Stimulated activated naive CD4-positive, alpha-beta T cell treated with Interleukin-2 at 50 U/mL for 16 hours (primary cell): ENCODE data around the gene KRTAP4-2.
"Not testable (repeated sequence)": the region's sequence is repeated elsewhere in the genome, so short reads cannot be mapped to it uniquely, and the experiment has no call there.

Source experiments
- DNase-seq: peaks from one replicate; lab custom pipeline; 2025; lab: John Stamatoyannopoulos, UW

Gene KRTAP4-2

DNA sequence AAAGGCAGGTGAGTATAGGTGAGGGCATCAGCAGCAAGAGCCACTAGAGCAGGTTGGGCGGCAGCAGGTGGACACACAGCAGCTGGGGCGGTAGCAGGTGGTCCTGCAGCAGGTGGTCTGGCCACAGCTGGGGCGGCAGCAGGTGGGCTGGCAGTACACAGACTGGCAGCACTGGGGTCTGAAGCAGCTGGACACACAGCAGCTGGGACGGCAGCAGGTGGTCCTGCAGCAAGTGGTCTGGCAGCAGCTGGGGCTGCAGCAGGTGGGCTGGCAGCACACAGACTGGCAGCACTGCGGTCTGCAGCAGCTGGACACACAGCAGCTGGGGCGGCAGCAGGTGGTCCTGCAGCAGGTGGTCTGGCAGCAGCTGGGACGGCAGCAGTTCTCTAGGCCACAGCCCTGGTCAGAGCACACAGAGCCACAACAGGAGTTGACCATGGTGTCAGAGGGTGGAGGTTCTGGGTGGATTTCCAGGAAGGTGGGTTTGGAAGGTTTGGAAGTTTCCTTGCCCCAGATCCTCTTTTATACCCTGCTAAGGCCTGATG is at the start of gene KRTAP4-2:
KRTAP4-2 (minus strand) TSS at position 495 of the 545 bp plus-strand sequence; CDS start at position 438, 57 bp downstream.
- no peak for DNase-seq

GRCh38 chr17:41226598-41227095 is 48.6 kb upstream of the KRTAP4-2 start, which contains the start of gene KRTAP9-2:
TSS of gene KRTAP9-2 (plus strand) at chr17:41226648. CDS start at chr17:41226655, 7 bp downstream.
- not testable (repeated sequence) for DNase-seq

- DNase-seq, result no peak
These were observed 48.0 kb upstream of the KRTAP4-2 start for GRCh38 chr17:41226051-41226450.

- no peak for DNase-seq
These were observed 45.8 kb upstream of the KRTAP4-2 start for GRCh38 chr17:41223821-41224220.

- DNase-seq, result no peak
These were observed 37.7 kb upstream of the KRTAP4-2 start for GRCh38 chr17:41215681-41216080.

GRCh38 chr17:41212524-41213169 is 34.6 kb upstream of the KRTAP4-2 start:
- DNase-seq, result no peak

DNA sequence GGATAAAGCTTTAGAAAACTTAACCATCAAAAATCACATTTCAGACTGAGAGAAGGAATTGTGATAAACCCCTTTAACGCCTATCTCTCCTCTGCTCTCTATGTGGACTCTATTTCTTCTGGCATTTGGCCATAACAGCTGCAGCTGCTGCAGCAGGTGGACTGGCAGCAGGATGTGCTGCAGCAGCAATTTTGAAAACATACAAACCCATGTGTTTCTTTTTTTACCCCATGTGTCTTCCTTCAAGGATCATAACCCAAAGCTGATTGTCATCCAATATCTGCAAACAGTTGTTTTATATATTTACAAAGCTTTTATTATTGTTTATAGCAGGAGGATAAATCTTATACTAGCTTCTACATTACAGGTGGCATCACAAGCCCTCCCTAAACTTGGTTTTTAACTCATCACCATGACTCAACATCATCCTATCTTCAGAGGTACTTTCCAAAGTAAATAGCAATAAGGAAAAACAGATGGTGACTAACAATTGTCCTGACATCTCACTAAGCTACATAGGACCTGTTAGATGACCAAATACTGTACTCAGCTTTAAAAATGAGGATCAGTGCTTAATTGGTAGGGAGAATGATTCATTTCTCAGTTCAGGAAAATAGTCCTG is 33.9 kb upstream of the KRTAP4-2 start:
- DNase-seq, result no peak

- no peak for DNase-seq
These were observed 21.5 kb upstream of the KRTAP4-2 start for GRCh38 chr17:41199421-41200078.

GRCh38 chr17:41196068-41196467 is 18.0 kb upstream of the KRTAP4-2 start:
- DNase-seq, result no peak

DNA sequence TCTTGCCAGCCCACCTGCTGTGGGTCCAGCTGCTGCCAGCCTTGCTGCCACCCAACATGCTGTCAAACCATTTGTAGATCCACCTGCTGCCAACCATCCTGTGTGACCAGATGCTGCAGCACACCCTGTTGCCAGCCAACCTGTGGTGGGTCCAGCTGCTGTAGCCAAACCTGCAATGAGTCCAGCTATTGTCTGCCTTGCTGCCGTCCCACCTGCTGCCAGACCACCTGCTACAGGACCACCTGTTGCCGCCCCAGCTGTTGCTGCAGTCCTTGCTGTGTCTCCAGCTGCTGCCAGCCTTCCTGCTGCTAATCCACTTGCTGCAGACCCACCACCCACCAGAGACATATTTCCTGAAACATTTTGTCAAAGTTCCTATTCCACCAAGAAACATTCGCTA is 12.3 kb upstream of the KRTAP4-2 start:
- no peak for DNase-seq

GRCh38 chr17:41189837-41190318 is 11.9 kb upstream of the KRTAP4-2 start, which contains the start of gene KRTAP9-1:
TSS of gene KRTAP9-1 (plus strand) at chr17:41189887. CDS start at chr17:41189887, 0 bp downstream.
- not testable (repeated sequence) for DNase-seq

- no peak for DNase-seq
These were observed 8.9 kb upstream of the KRTAP4-2 start for GRCh38 chr17:41186872-41187271.

DNA sequence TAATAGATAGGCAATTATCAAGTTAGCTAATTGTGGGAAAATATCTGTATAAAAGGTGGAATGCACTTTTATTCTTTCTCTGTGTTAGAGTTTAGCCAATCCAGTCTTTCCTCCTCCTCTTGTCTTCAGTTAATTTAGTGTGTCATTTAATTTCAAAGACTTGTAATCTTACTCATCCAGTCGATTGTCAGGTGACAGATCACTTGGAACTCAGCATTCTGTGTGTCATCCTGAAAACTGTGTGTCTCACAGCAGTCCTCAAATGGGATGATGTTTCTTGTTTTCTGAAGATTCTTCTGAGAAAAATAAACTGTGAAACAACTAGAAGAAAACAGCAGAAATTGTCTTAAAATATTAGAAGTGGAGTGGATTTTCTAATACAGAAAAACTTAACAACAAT is 7.0 kb upstream of the KRTAP4-2 start:
- DNase-seq, result no peak

GRCh38 chr17:41184480-41184961 is 6.5 kb upstream of the KRTAP4-2 start, which contains the start of gene KRTAP4-1:
TSS of gene KRTAP4-1 (minus strand) at chr17:41184911. CDS start at chr17:41184854, 57 bp downstream.
- no peak for DNase-seq

DNA sequence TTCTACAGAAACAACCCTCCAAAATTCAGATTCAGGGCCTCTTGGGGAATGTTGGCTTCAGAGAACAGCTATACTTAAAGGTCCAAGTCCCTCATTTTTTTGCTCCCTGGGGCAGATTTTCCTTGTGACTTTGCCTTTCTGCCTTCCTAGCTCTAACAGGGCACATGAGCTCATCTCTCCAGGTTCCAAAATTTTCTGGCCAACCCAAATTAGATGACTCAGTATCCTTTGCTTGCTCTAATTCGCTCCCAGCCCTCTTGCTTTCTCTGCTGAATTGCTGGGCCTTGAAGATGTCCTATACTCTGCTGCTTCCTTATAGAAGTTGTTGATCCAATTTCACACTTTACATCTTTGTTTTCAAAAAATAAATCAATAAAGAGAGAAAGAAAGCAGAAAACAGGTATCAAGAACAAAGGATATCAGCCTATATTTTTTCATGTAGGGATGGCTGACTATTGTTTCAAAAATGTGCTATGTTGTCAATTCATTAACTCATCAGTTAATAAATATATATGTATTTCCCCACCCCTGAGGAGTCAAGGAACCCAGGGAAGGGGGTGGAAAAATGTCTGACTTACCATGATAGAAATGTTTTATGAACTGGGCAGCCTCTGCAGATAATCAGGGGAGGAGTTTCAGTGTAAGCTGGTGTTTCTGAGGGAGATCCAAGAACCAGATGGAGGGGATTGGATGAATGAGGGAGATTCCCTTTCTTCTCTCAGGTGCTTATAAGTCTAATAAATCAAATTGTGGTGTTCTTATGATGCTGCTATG is 1.0 kb upstream of the KRTAP4-2 start:
- no peak for DNase-seq

DNA sequence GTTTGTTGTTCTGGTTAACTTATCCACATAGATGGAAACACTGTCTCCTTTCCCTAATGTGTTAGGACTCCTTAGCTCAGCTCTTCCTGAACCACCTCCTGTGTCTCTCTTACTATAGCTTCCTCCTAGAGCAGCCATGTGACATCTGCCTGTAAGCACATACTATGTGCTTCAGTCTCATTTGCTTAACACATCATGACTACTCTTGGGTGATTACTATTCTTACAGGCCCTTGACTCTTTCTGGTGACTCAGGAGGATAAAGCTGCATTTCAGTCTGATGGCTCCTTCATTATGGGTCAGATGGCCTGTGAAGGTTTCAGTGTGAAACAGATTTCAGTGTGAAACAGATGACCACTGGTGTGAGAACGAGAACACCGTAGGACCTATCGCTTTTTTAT is 320 bp upstream of the KRTAP4-2 start:
- no peak for DNase-seq

DNA sequence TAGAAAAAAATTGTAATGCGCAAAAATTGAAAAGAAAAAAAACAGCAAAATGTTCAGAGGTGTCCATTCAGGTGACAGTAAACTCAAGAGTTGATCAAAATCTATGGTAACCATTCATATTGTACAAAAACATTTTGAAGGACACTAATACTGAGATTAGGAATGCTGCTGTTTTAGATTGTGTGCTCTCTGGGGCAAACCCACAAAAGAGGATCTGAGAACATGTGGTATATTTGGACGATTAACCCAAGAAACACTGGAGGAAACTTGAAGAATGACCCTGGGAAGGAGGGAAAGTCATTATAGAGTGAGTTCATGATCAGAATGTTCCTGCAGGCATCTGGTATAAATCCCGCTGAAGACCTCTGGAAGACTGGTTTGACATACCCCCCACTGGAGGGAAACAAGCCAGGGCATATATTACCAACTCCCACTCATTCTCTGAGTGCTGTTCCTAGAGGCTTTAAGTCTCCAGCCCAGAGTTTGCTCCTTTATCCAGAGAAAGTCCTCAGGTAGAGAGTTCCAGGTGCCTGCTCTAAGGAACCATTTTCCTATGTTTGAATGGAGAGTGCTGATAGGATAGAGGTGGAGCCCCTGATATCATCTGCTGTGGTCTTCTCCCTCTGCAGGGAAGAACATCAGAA is 1.2 kb downstream of the KRTAP4-2 start:
- DNase-seq, result no peak

DNA sequence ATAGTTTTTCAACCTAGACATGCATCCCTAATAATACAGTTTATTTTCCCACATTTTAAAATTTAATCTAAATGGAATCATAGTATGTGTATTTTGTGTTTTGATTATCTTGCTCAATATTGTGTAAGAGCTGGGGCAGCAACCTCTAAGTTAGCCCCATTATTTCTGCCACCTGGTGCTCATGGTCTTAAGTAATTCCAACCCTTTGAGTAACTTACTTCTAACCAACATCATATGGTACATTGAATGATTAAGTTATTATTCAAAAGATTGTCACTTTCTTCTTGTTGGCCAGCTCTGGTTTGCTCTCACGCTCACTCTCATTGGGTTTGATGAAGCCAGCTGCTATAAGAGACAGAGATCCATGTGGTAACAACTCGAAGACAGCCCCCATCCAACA is 6.1 kb downstream of the KRTAP4-2 start:
- DNase-seq, result no peak

GRCh38 chr17:41168121-41168520 is 9.9 kb downstream of the KRTAP4-2 start, which contains the start of gene KRTAP4-3:
TSS of gene KRTAP4-3 (minus strand) at chr17:41168221. CDS start at chr17:41168172, 49 bp downstream.
- DNase-seq, result no peak

DNA sequence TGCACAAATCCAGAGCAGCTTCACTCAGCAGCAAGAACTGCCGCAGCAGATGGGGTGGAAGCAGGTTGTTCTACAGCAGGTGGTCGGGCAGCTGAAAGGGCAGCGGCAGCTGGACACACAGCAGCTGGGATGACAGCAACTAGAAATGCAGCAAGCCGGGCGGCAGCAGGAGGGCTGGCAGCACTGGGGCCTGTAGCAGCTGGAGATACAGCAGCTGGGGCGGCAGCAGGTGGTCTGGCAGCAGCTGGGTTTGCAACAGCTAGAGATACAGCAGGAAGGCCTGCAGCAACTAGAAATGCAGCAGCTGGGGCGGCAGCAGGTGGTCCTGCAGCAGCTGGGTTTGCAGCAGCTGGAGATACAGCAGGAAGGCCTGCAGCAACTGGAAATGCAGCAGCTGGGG is 10.5 kb downstream of the KRTAP4-2 start:
- DNase-seq, result no peak

- DNase-seq, result no peak
These were observed 14.2 kb downstream of the KRTAP4-2 start for GRCh38 chr17:41163828-41164227.
